GM19193 (cell line): ENCODE data around the gene HDAC3.

ENCODE experiments used
- POLR2A ChIP-seq: IDR thresholded peaks from 4 replicates; pipeline ENCODE4 v1.6.1; 2011; ENCODE audit not compliant: insufficient read depth, insufficient read length; ENCODE audit errors: extremely low read depth

Gene HDAC3

DNA sequence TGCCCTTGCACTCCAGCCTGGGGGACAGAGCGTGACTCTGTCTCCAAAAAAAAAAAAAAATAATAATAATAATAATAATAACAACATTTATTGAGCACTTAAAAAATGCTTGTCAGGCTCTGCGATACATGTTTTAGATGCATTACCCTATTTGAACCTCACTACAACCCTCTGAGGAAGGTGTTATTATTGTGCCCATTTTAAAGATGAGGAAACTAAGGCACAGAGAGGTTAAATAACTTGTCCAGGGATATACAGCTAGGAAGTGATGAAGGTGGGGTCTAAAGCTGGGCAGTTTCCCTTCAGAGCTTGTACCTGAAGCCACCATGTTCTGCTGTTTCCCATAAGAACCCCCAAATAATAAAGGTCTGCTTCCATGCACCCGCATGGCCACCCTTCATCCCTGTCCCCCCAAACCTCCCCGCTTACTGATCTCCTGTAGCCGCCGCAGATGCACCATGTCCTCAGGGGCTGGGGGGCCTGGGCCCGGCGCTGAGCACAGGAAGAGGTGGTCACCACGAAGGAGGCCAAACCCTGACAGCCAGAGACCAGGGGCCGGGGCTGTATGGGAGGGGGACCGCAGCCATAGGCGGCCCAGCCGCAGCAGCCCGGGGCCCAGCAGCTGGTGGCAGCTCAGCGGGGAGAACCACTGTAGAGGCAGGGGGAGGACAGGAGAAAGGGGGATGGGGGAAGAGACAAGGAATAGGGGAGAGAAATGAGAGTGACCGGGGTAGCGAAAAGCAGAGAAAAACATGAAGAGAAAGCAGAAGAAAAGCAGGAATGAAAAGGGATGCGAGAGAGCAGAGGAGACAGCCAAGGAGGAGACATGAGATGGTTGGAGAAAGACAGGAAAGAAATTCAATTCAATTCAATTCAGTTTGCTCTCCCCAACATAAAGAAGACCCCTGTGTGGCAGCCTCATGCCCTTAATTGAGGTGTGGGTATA, 29.6 kb upstream of the HDAC3 start:
- no peak for TF ChIP-seq POLR2A

DNA sequence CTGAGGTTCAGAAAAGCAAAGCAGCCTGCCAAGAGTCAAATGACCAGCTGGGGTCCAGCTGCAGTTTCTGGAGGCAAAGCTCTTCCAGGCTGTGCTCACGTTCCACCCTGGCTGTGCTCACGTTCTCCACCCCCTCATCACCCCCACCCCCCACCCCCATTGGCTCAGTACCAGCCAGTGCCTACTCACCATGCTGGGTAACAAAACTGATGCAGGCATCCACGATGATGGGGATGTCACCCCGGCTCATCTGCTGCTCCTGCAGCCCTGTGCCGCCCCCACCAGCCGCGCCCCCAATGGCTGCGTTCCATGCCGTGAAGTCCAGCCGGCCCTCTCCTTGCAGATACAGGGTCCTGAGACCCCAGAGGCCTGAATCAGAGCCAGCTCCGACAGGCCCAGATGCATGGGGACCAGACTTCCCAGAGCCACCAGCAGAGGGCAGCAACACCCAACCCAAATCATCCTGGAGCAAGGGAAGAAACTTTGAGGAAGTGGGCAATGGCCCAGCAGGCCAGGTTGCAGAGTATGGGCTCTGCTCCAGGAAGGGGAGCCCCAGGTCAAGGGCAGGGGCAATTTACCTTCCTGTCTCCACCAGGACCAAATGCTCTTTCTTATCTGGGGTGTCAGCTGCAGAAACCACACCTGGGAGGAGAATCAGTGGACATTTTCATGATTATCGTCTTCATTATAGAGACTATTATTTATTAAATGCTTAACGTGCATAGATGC, 28.2 kb upstream of the HDAC3 start:
- no peak for TF ChIP-seq POLR2A

- no peak for TF ChIP-seq POLR2A
Measured at GRCh38 chr5:141663506-141663905, 26.9 kb upstream of the HDAC3 start.

DNA sequence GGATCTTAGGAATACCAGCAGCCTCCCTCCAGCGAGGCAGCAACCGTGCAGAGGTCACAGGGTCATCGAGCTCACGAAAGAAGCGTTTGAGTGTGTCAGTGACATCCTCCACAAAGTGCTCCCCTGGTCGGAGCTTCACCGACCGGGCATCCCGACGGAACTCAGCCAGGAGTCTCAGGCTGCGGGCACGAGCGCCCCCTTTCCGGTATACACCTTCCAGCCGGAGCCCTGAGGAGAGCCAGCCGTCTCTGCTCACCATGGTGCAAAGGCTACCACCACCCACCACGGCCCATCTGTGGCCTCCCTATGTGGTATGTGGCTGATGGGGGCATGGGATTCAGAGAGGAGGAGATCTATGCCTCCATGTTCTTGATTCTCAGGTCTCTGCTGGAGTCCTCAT, 25.4 kb upstream of the HDAC3 start:
- TF ChIP-seq POLR2A: no peak

- TF ChIP-seq POLR2A: no peak
Measured at GRCh38 chr5:141657937-141658545, 21.4 kb upstream of the HDAC3 start.

- no peak for TF ChIP-seq POLR2A
Measured at GRCh38 chr5:141657404-141657803, 20.8 kb upstream of the HDAC3 start.

DNA sequence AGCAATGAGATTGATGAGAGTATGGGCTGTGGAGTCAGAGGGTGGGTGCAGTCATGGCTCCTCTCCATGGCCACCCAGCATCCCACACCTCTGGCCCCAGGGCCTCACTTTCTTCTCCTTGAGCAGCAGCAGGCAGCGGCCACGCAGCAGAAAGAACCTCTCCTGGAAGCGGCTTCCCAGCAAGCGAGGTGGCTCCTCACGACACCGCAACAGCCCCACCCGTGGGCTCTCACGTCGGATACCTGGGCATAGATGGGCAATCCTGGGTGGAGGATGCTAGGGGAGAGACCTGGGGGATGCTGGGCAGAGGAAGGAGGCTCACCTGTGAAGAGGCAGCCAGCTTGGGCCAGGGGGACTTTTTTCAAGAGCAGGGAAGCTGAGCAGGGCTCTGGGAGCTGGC, 19.7 kb upstream of the HDAC3 start:
- no peak for TF ChIP-seq POLR2A

DNA sequence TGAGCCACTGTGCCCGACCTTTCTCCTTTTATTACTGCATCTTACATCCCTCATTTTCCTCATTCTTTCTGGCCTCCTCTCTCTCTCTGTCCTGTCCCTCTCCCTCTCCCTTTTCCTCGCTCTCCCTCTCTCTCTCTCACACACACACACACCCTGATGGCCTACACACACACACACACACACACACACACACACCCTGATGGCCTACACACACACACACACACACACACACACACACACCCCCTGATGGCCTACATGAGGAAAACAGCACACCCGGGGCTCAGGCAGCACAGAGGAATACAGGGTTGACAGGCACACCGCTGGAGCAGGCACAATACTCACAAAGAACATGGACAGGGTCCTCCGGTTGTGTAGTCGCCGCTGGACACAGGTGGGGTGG, 18.4 kb upstream of the HDAC3 start:
- no peak for TF ChIP-seq POLR2A

DNA sequence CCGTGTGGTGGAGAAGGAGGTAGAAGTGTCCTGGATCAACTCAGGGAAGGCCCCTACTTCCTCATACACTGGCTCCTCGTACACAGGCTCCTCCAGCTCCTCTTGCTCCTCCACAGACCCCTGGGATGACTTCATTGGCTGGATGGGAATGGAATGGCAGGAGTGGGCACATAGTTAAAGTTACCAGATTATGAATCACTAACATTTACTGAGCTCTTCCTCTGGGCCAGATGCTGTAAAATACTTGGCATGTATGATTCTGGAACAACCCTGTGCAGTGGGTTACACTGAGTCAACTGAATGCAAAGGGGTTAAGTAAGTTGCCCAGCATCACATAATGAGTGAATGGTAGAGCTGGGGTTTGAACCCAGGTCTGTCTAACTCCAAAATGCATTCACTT, 17.6 kb upstream of the HDAC3 start:
- no peak for TF ChIP-seq POLR2A

DNA sequence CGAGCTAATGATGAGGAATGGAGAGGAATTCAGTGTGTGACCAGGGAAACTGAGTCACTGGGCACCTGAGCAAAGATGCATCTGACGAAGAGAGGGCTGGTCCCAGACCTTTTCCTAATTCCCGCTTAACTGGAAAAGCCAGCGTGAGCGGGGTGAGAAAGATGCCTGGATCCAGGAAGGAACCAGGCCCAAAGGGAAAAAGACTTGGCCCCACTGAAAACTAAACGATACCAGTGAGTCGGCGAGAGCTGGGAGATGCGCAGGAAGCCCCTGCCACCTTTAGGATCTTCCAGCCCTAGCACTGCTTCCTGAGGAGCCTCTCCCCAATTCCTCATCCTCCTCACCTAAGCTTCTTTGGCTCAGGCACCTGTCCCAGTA, 15.1 kb upstream of the HDAC3 start:
- TF ChIP-seq POLR2A: no peak

GRCh38 chr5:141650851-141651727, 14.4 kb upstream of the HDAC3 start, which contains the start of gene FCHSD1:
TSS of gene FCHSD1 (minus strand) at chr5:141651418. CDS start at chr5:141651368, 50 bp downstream.
- peak; percentile 65 for TF ChIP-seq POLR2A

- TF ChIP-seq POLR2A: no peak
Measured at GRCh38 chr5:141649972-141650371, 13.3 kb upstream of the HDAC3 start.

- no peak for TF ChIP-seq POLR2A
Measured at GRCh38 chr5:141649056-141649688, 12.5 kb upstream of the HDAC3 start.

GRCh38 chr5:141647851-141648250, 11.2 kb upstream of the HDAC3 start:
- no peak for TF ChIP-seq POLR2A
